Transverse colon (tissue), 4 donors: ENCODE measurements around the gene CTPS1. TPM values are rescaled to one million over a fixed set of nuclear protein-coding genes. Genes with fewer than 3 reads are reported as not detected.

Experiments used
- DNase-seq: peaks from one replicate; pipeline ENCODE4 v3.0.0-alpha.2; 2019
- H3K27ac ChIP-seq, 4 donors: fragments of 200-600 bp; sonication (generic); 2 replicates each; pipeline ENCODE4 v1.5.1; 2016 to 2018; ENCODE audit warnings: inconsistent platforms in 4 of 4
- H3K27me3 ChIP-seq: fragments of 200-600 bp; sonication (generic); 2 replicates; pipeline ENCODE4 v1.5.1; 2017; ENCODE audit warnings: inconsistent platforms
- H3K36me3 ChIP-seq, 4 donors: fragments of 200-600 bp; sonication (generic); 2 replicates each; pipeline ENCODE4 v1.5.1; 2017 to 2019; ENCODE audit warnings: inconsistent platforms in 4 of 4
- H3K4me1 ChIP-seq, 4 donors: fragments of 200-600 bp; sonication (generic); 2 replicates each; pipeline ENCODE4 v1.5.1; 2017 to 2020; ENCODE audit warnings: inconsistent platforms in 4 of 4
- H3K4me3 ChIP-seq, 4 donors: fragments of 200-600 bp; sonication (generic); 1 replicate in 1 of 4; 2 replicates in 3 of 4; pipeline versions ENCODE4 v1.5.1 to v1.6.1; 2017 to 2019; ENCODE audit warnings: inconsistent platforms in 4 of 4
- H3K9me3 ChIP-seq, 2 donors: fragments of 200-600 bp; sonication (generic); 2 replicates each; pipeline ENCODE4 v1.5.1; 2017 to 2019; ENCODE audit warnings: inconsistent platforms in 2 of 2
- CTCF ChIP-seq, 5 experiments: fragments of 200-600 bp in 3 of 5; fragments of 450-650 bp in 2 of 5; sonication (generic) in 3 of 5; IDR thresholded peaks; 1 replicate in 2 of 5; 2 replicates in 3 of 5; pipeline ENCODE4 v1.5.1; 2016 to 2017; ENCODE audit warnings: antibody characterized with exemption in 5 of 5, inconsistent platforms in 3 of 5, mild to moderate bottlenecking in 2 of 5, moderate library complexity in 1 of 5
- EP300 ChIP-seq: sonication (generic); formaldehyde crosslinking; IDR thresholded peaks from one replicate; pipeline ENCODE4 v1.6.1; 2017; ENCODE audit warnings: antibody characterized with exemption, low read depth
- POLR2A ChIP-seq: fragments of 450-650 bp; IDR thresholded peaks from one replicate; pipeline ENCODE4 v1.6.1; 2016; ENCODE audit warnings: antibody characterized with exemption, mild to moderate bottlenecking, moderate library complexity
- POLR2AphosphoS5 ChIP-seq, 3 donors: sonication (generic); formaldehyde crosslinking; IDR thresholded peaks; one replicate each; pipeline ENCODE4 v1.6.1; 2016; ENCODE audit warnings: antibody characterized with exemption in 3 of 3
- WGBS, 2 donors: methylation state at CpG; one replicate each; pipeline ENCODE4 v1.1.5; 2018; ENCODE audit warnings: low coverage in 1 of 2; 5-methylcytosine and 5-hydroxymethylcytosine counted together
- in situ Hi-C, 4 donors: fragments of 200-750 bp; cut with MboI; loops; one replicate each; pipeline versions ENCODE4 v1.15.0 to v1.15.1; 2017; ENCODE audit warnings: low sequenced_read_pairs in 3 of 4, low pct_ligation_motif_present in 1 of 4, low pct_unique_long_range_greater_than_20kb in 1 of 4
- intact Hi-C: fragments of 100-400 bp; cut with DNase I; formaldehyde crosslinking; loops from one replicate; pipeline ENCODE4 v1.15.1; 2023; ENCODE audit warnings: low total_unique reads
- total RNA-seq, 4 donors: library from RNA; depleted of rRNA; stranded (reverse); fragments of >200 nt; gene quantifications; one replicate each; pipeline ENCODE4 v1.1.0, GENCODE V29; 2016

CTPS1 gene
- total RNA-seq, 4 donors from 2014 or later: 6.3 to 32.2 (median 19.7) TPM

GRCh38 chr1:40980068-40980452 lies 564 bp downstream of the CTPS1 start:
- intact Hi-C loops (loop anchor here (5.0 kb wide), 1 partner anchor 1183 kb away; no protein-coding TSS in a partner anchor), in situ Hi-C loops (no loop called here)
- TF ChIP-seq POLR2AphosphoS5 (IDR thresholded peaks at IDR 0.05): no peak
- no peak for TF ChIP-seq CTCF (IDR thresholded peaks at IDR 0.05)
- no peak for TF ChIP-seq EP300
- TF ChIP-seq POLR2A: no peak
- H3K36me3 ChIP-seq: no peaks in the 10 kb centered on the region
- H3K27me3 ChIP-seq: no peaks in the 10 kb centered on the region
- DNase-seq: no peak
- H3K27ac ChIP-seq: peak overlapping the region; percentile 81 to 98 (median 94)
- H3K4me3 ChIP-seq: peak overlapping the region; percentile 59 to 76 (median 68)
- no peaks in the 10 kb centered on the region for H3K9me3 ChIP-seq
- peaks cover 10 to 32% (median 18%) of the 10 kb centered on the region in 4 donors for H3K4me1 ChIP-seq
- WGBS, 2 donors: 0% methylated on average over 26 of the region's 50 CpGs; no CpG with 5 or more reads in 1 of the 2 donors

GRCh38 chr1:40980453-40981121 lies 1.1 kb downstream of the CTPS1 start:
- in situ Hi-C loops (no loop called here), intact Hi-C loops (loop anchor here (5.0 kb wide), 1 partner anchor 1183 kb away; no protein-coding TSS in a partner anchor)
- WGBS, 2 donors: 20 to 32% methylated on average over 13 to 25 of the region's 27 CpGs
- peaks cover 10 to 37% (median 21%) of the 10 kb centered on the region in 4 donors for H3K4me1 ChIP-seq
- no peak for TF ChIP-seq POLR2AphosphoS5 (IDR thresholded peaks at IDR 0.05)
- TF ChIP-seq CTCF (IDR thresholded peaks at IDR 0.05): no peak
- no peak for TF ChIP-seq EP300
- no peak for TF ChIP-seq POLR2A
- peaks cover 0 to under 1% (median 0%) of the 10 kb centered on the region in 4 donors for H3K36me3 ChIP-seq
- no peaks in the 10 kb centered on the region for H3K27me3 ChIP-seq
- H3K9me3 ChIP-seq: no peaks in the 10 kb centered on the region
- peak; percentile 21 for DNase-seq
- H3K4me3 ChIP-seq: peak overlapping the region; percentile 59 to 76 (median 68)
- peak overlapping the region; percentile 81 to 98 (median 94) for H3K27ac ChIP-seq

GRCh38 chr1:40981691-40982448 lies 2.4 kb downstream of the CTPS1 start:
- TF ChIP-seq POLR2A (no peak), EP300 (no peak), CTCF (IDR thresholded peaks at IDR 0.05) (no peak), POLR2AphosphoS5 (IDR thresholded peaks at IDR 0.05) (no peak)
- Histone ChIP-seq H3K4me3 (peak overlapping the region in 1 of 4 donors; percentile 6), H3K9me3 (no peaks in the 10 kb centered on the region), H3K36me3 (peaks cover 0 to 4% (median 0%) of the 10 kb centered on the region in 4 donors), H3K27me3 (no peaks in the 10 kb centered on the region), H3K4me1 (peaks cover 10 to 38% (median 23%) of the 10 kb centered on the region in 4 donors), H3K27ac (peak overlapping the region; percentile 81 to 98 (median 94))
- DNase-seq: no peak
- WGBS, 2 donors: 65 to 73% methylated on average over 12 to 14 of the region's 14 CpGs
- in situ Hi-C loops (no loop called here), intact Hi-C loops (loop anchor here (5.0 kb wide), 1 partner anchor 1185 kb away; no protein-coding TSS in a partner anchor)

- no peaks in the 10 kb centered on the region for H3K27me3 ChIP-seq
- H3K4me3 ChIP-seq: peak overlapping the region in 1 of 4 donors; percentile 6
- peak overlapping the region; percentile 81 to 98 (median 94) for H3K27ac ChIP-seq
- WGBS, 2 donors: 79% methylated on average over 1 of the region's 1 CpG; no CpG with 5 or more reads in 1 of the 2 donors
- no peak for DNase-seq
- H3K36me3 ChIP-seq: peaks cover 0 to 8% (median 0%) of the 10 kb centered on the region in 4 donors
- TF ChIP-seq CTCF (IDR thresholded peaks at IDR 0.05) (no peak), POLR2AphosphoS5 (IDR thresholded peaks at IDR 0.05) (peak in 1 of 3 donors; percentile 40), EP300 (no peak), POLR2A (no peak)
- in situ Hi-C loops (no loop called here), intact Hi-C loops (loop anchor here (5.0 kb wide), 1 partner anchor 1185 kb away; no protein-coding TSS in a partner anchor)
- H3K9me3 ChIP-seq: no peaks in the 10 kb centered on the region
- H3K4me1 ChIP-seq: peaks cover 10 to 38% (median 23%) of the 10 kb centered on the region in 4 donors
Measured at GRCh38 chr1:40982721-40983120, 3.2 kb downstream of the CTPS1 start.
